NCI-H510A treated with DMSO at 0.1 percent for 48 hours (cell line): ENCODE measurements around the gene ELK4.

Source experiments
- DNase-seq: peaks from one replicate; lab custom pipeline; 2025; lab: John Stamatoyannopoulos, UW

Gene ELK4

DNA sequence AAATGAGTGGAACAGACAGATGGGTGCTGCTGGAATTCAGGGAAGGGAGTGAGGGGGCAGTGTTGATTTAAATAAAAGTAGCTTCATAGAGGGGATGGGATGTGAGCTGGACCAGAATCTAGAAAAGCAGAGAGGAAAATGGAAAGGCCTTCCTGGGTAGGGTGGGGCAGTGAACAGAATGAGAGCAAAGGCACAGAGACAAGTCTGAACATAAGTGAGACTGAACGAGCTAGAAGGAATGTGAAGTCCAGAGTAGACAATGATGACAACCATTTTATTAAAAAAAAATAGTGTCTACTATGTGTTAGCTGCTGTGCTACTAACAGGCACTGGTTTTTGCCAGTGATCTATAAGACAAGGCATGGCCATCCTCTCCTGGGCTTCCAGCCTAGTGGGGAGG, 36.0 kb downstream of the ELK4 start:
- DNase-seq, result no peak

DNA sequence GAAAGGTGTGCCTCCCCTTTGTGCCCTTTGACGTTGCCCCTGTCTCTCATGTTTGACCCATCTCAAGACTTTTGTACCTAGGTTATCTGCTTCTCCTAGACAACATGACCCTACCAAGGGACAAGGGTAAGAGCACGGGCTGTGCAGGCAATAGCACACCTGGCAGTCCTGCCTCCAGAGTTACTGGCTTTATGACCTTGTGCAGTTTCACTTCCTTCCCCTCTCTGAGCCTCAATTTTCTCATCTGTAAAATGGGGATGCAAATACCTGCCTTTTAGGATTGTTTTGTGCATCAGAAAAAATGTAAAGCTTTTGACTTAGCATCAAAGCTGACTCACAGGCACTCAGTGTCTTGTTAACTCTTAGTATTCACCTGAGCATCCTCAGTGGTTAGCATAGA, 36.4 kb downstream of the ELK4 start:
- DNase-seq, result no peak

DNA sequence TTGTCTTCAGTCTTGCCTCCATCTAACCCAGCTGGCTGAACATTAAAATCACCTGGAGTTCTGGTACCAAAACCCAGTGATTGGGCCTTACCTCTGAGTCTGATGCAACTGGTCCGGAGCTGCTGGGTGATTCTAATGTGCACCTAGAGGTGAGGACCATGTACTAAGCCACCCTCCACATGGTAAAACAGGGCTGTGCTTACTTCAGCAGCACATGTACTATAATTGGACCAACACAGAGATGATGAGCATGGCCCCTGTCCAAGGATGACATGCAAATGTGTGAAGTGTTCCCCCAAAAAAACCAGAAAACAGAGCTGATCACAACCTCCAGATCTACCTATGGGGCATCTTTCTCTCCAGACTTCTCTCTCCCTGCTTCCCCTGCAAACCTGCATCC, 37.0 kb downstream of the ELK4 start:
- no peak for DNase-seq

DNA sequence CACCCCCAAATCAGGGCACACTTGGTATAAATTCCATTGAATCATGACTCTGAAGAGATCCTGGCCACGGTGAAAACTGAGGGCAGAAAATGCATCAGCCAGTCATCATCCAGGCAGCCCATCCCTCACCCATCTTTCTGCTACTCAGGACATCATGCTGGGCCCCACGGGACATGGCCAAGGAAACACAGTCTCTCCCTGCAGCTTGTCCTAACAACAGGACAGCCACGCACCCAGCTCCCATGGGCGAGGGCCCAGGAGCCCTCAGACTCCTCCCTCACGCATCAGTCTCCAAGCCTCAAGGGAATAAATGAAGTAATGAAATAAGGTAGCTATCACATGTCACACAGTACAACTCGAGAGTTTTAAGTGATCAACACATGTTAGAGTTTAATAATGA, 37.8 kb downstream of the ELK4 start:
- no peak for DNase-seq

DNA sequence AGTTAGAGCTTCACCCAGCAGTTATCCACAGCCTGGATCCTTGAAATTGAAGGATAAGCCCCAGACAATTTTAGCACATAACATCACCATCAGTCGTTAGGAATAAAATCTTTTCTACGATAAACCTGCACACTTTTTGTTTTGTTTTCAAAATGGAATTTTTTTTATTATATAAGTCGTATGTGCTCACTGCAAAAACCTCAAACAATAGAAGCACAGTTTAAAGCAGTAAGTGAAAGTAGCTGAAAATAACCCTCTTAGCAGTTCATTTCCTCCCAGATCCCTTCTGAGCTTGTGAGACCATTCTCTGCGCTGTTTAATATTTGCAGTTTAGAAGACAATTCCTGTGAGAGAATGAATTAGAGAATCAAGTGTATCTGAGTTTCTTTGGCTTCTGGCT, 38.3 kb downstream of the ELK4 start:
- DNase-seq, result no peak

DNA sequence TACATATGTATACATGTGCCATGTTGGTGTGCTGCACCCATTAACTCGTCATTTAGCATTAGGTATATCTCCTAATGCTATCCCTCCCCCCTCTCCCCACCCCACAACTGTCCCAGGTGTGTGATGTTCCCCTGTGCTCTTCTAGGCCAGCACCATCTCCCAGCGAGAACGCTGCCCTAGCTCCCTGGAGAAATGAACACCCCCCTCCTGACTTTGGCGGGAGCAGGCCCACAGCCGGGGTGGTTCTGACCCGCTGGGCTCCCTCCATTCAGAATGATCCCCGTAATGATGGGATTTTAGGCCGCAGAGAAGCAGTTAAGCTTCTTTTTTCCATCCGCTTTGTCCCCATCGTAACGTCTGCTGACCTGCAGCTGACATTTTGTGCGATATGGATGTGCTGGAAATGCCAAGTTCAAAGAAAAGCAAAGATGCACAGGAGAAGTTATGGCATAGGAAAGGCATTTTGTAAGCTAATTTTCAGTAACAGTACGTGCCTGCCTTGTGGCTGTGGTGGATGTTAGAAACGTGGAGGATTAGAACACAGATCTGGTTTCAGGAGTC, 39.3 kb downstream of the ELK4 start:
- DNase-seq, result no peak

DNA sequence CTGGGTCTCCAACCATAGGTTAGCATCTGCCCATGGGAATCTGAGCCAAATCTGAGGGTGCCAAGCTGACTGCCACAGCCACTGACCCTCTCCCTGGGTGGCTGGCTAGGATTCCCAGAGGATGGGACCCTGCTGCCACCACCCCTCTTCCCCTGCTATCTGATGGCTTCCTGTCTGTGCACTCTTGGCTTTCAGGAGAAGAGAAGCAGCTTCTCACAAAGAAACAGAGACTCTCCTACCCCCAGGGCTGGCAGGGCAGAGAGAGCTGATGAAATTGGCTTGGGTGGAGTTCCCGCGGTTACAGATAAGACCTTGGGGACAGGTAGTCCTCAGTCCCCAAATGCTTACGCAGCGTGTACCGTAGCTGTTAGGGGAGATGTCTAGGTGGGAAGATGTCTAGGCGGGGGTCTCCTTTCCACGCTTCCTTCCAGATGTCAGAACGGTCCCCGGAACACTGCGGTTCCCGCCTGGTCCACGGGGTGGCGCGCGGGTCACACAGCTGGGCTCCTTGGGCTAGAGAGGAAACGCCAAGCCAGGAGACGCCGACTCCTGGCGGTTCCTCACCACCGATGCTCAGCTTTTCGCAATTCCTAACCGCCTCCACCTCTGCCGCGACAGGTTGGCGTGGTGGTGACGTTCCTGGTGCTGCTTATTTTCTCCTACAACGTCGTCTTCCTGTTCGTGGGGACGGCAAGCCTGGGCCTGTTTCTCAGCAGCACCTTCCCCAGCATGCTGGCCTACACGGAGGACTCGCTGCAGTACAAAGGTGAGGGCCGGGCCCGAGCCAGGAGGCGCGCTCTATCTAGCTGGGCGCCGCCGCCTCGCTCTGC, 40.1 kb downstream of the ELK4 start:
- DNase-seq, result peak; percentile 88

DNA sequence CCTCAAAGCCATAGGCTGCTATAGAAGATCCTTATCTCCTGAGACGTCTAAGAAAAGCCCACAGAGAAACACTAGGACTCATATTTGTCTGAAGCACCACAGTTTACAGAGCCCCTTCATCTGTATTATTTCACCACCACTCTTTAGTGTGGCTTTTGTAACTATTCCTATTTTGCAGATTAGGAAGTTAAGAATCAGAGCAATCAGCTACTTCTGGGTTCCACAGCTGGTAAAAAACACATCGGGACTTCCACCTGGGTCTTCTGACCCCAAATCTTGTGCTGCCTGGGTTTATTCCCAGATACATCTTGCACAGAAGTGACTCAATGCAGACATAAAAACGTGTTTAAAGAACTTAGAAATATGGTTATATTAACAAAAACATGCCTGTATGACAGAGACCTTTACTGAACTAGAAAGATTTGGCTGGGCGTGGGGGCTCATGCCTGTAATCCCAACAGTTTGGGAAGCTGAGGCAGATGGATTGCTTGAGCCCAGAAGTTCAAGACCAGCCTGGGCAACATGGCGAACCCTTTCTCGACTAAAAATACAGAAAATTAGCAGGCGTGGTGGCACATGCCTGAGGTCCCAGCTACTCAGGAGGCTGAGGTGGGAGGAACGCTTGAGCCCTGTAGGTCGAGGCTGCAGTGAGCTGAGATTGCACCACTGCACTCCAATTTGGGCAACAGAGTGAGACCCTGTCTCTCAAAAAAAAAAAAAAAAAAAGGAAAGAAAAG, 40.9 kb downstream of the ELK4 start:
- no peak for DNase-seq

DNA sequence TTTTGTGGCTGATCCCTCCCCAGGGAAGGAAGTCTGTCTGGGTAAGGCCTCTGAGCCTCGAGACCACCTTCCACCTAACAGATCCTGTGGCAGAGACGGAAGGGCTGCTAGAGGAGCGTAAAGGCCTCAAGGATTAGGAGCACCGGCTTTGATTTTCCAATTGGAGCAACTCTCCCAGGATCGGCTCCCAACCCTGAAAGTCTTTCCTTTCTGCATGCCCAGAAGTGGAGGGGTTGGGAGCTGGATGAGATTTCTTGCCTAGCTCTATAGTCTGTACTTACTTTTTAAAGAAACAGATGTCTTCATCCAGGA, 41.4 kb downstream of the ELK4 start:
- DNase-seq, result no peak

DNA sequence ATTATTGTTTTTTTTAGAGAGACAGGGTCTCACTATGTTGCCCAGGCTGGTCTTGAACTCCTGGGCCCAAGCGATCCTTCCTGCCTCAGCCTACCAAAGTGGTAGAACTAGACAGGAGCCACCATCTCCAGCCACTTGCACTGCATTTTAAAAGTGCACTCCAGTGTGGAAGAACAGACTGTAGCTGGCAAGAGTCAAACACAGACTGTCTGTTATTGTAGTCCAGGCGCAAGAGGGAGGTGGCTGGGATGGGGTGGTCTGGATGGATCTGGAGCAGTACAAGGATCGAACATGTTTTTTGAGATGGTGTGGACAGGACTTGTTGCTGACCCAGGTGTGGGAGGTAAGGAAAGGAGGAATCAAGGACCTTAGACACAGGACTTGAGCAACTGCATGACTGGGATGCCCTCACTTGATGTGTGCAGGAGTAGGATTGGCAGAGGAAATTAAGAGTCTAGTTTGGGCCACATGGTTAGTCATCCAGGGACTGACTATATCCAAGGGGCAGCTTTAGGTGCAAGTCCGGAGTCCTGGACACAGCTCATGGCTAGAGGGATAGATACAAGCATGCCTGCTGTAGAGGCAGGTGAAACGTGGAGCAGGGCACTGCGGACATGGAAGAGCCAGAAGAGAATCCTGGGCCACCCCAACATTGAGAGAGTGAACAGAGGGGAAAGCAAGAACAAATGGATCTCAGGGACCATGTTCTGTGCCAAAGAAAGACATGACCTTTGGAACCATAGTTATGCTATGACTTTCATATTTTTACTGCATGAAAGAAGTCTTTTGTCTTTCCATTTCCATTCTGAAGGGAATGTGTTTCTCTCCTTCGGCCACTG, 42.0 kb downstream of the ELK4 start:
- no peak for DNase-seq

DNA sequence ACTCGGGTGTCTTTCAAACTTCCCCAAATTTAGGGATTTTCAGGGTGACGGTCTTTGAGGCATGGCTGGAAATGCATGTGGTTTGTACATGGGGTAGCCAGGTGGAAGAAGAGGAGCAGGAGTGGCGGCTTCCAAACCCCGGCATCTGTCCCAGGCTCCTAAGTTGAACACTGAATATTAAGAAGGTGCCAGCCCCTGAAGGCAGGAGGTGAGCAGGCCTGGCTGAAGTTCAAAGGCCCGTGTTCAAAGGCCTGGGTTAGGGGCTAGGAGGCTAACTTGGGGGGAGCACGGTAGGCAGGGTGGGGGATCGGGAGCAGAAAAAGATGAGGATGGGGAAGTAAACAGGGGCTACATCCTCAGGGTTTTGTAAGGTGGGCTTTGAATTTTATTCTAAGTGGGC, 42.8 kb downstream of the ELK4 start:
- no peak for DNase-seq

DNA sequence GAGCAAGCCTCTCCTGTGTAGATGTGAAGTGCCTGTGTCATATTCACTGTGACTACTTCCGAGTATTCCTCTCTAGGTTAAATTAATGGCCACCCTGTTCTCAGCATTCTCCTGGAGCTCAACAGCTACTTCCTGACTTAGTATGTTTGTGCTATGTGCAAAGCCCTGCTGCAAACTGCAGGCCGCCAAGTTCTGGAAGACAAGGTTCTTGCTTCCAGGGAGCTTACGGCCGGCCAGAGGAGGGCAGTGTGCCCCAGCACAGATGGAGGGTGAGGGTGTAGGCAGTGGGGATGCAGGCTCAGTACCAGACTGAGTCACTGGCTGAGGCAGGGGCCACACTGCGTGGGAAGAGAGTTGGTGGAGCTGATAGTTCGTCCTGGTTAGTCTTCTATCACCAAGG, 43.2 kb downstream of the ELK4 start:
- peak; percentile 20 for DNase-seq

DNA sequence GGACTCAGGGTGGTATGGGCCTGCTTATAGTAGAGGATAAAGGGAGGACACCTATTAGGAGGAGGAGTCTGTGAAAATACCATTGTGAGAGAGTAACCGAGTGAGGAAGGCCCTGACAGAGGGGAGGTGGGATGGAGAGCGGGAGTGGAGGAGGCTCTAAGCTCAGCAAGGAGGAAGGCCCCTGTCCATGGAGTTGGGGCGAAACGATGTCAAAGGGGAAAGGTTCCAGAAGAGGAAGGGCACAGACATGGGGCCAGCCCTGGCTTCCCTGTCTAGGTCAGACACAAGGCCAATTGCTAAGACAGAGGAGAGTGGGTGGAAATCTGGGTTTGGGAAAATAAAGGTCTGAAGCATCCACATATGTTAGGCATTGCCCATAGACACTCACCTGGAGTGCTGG, 44.2 kb downstream of the ELK4 start:
- no peak for DNase-seq

DNA sequence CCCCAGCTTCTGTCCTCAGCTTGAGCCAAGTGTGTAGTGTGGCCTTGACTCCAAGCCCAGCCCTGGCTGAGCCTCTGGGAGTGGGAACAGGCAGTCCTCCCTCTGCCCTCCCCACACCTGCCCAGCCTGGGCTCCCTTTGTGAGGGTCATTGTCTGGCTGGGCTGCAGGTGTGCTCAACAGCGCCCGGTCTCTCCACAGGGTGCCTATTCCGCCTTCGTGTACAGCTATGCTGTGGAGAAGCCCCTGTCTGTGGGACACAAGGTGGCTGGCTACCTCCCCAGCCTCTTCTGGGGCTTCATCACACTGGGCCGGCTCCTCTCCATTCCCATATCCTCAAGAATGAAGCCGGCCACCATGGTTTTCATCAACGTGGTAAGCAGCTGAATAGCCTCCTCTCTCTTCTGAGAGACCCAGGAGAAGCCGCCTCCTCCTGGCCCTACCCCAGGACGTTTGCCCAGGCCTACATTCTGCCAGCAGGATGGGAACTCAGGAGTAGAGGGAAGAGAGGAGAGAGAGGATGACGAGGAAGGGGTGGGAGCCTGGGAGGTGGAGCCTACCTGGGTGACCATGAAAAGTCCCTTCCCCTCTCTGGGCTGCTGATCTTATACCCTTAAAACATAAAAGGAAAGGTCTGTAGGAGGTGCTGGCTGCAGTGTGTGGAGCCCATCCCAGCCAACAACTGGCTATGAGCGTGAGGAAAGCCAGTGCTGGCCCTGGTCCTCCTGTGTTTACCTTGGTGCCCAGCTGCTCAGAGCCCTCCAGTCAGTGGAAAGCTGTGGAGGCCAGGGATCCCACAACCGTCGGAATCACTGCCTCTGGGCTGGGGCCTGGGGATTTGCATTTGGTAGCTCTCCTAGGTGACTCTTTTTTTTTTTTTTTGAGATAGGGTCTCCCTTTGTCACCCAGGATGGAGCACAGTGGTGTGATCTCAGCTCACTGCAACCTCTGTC, 45.7 kb downstream of the ELK4 start:
- DNase-seq, result no peak

DNA sequence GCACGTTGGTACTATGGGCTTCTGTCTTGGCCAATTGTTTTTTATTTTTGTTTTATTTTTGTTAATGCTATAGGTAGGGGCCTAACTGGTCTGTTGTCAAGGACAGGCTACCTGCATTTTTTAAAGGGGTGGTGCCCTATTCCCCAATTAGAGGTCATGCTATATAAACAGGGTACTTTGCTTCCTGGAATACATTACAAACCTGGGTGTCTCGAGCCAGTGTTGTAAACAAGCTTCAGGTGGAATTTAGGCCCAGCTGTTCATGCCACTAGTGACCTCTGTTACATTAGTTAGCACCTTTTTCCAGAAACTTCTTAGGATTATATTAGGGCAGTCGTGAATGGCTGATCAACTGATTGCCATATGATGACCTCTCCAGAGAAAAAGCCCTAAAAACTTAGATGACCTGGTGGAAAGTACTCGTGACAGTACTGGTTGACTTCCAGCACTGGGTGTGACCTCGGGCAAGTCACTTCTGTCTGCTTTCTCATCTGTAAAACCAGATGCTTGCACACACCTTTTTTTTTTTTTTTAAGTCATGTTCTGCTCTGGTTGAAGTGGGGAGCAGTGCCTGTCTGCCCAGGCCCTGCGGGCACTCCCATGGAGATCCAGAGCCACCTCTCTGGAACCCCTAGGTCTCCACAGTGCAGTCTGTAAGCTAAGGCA, 46.5 kb downstream of the ELK4 start:
- no peak for DNase-seq

DNA sequence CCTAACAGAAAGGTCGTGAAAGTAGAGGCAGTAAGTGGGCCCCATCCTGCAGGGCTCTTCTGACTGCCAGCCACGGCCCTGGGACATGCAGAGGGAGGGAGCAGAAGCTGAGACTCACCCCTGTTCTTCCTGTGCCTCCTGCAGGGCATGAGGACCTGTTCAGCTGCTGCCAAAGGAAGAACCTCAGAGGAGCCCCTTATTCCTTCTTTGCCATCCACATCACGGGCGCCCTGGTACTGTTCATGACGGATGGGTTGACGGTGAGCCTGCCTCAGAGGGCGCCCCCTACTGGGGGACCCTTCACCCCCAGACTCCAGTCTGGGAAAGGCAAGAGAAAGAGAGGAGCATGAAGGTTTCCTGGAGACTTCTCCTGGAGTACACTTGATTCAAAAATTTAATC, 47.1 kb downstream of the ELK4 start:
- no peak for DNase-seq

DNA sequence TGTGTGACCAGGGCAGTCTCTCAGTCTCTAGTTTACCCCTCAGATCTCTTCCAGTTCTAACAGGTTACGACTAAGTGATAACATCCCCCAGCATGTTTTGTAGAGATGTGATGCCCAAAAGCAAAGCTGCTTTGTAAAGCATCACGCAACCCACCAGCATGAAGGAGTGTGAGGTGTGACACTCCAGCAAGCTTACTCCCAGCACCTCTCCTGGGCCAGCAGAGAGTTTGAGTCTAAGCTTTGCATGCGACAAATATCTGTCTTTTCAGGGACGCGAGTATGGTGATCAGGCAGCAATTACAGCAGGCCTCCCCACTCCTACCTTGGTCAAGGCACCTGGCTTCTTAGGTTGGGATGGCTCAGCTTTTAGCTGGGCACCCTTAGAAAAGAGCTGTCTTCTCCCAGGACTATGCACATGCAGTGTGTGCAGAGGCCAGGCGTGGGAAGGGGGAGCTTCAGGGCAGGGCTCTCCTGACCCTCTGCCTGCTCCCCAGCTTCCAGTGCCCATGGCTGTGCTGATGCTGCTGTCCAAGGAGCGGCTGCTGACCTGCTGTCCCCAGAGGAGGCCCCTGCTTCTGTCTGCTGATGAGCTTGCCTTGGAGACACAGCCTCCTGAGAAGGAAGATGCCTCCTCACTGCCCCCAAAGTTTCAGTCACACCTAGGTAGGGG, 48.2 kb downstream of the ELK4 start:
- no peak for DNase-seq

DNA sequence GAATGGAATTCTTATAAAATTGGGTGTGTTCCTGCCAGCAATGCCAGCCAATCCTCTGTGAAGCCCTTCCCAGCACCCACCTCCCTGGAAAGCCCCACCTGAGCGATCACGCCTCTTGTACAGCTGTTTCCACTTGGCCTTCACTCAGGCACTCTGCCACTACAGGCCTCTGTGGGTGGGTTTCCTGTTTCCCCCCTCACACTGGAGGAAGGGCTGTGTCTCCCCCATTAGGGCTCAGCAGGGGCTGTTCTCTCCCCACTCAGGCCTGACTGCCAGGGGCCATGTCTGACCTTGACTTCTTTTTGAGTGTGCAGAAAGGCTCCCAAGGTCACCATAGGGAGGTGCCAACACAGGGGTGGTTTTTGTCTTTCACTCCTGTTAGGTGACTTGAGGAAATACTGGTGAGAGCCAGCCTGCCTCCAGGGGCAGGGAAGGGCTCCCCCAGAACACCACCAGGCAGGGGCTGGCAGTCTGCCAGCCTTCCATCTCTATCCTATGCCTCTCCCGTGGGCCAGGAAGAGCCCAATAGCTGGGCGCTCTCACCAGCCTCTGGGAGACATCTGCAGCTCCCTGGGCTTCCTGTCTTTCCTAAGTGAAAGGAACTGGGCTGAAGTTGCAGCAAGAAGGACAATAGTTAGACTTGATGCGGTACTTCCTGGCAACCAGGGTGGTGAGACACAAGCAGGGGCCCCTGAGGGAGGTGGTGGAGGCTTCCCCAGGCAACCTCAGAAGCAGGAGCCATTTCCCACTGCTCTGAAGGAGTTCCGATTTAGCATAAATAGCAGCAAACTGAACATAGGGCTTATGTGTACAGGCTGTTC, 49.1 kb downstream of the ELK4 start:
- no peak for DNase-seq

DNA sequence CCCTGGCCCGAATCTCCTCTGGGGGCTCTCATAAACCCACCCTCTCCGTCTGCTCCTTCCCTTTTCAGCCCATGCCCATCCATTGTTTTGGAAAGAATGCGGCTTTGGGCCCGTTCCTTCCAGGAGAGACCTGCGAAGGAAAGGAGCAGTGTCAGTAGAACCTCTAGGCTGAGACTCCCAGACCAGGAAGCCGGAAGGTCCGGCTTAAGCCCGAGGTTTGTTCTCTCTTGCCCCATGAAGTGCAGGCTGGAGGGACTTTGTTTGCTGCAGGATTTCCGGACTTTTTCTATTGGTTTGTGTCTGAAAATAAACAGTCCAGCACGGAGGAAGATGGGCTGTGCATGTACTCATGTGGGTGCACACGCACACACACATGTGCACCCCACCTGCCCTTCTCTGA, 49.8 kb downstream of the ELK4 start:
- DNase-seq, result no peak
